Endothelial cell of umbilical vein (primary cell): Measurements from ENCODE around the gene GMPR2. TPM values are rescaled to one million over a fixed set of nuclear protein-coding genes. Genes with fewer than 3 reads are reported as not detected.
"Not testable (repeated sequence)": the region's sequence is repeated elsewhere in the genome, so short reads cannot be mapped to it uniquely, and the experiment has no call there.

Experiments
- BruUV-seq: library from RNA; stranded (reverse); fragments of 400-500 nt; replicated peaks from 2 replicates; lab custom pipeline; 2021; lab: Mats Ljungman, UMichigan
- CTCF ChIA-PET: fragments of 300-600, 350-600 bp; sonication (Branson Sonifier 250); formaldehyde crosslinking; loops from one replicate; lab custom pipeline; 2021; ENCODE audit warnings: antibody characterized with exemption, inconsistent platforms; lab: Charles Lee
- POLR2A ChIA-PET: fragments of 300-600, 350-600 bp; sonication (Branson Sonifier 250); formaldehyde crosslinking; loops from one replicate; lab custom pipeline; 2021; ENCODE audit warnings: antibody characterized with exemption, inconsistent platforms; lab: Charles Lee
- DNase-seq: peaks from one replicate; pipeline ENCODE4 v3.0.0-alpha.2; 2011; ENCODE audit warnings: low read depth, low spot score
- FAIRE-seq: peaks from 2 replicates; lab custom pipeline; 2011; peaks lifted over from hg19 to GRCh38; lab: Jason Lieb, UNC
- H2AFZ ChIP-seq: 2 replicates; pipeline ENCODE4 v1.6.0; 2012; ENCODE audit warnings: low read depth, low read length, control low read depth, inconsistent platforms
- H3K27ac ChIP-seq: 2 replicates; pipeline ENCODE4 v1.5.1; 2011; ENCODE audit warnings: low read depth, mild to moderate bottlenecking, control low read depth, low read length, moderate library complexity; ENCODE audit not compliant: insufficient read depth
- H3K27me3 ChIP-seq, 2 experiments: 2 replicates each; pipeline versions ENCODE4 v1.6.0 to v1.6.1; 2011; ENCODE audit warnings: low read length in 2 of 2, mixed read lengths in 1 of 2; ENCODE audit not compliant: control insufficient read depth in 2 of 2, insufficient read depth in 2 of 2
- H3K36me3 ChIP-seq, 2 experiments: 2 replicates in 1 of 2; 3 replicates in 1 of 2; pipeline ENCODE4 v1.5.1; 2011; ENCODE audit warnings: low read length in 2 of 2, mild to moderate bottlenecking in 1 of 2, moderate library complexity in 1 of 2; ENCODE audit not compliant: control insufficient read depth in 2 of 2, insufficient read depth in 2 of 2; ENCODE audit errors: extremely low read depth in 1 of 2
- H3K4me1 ChIP-seq: 3 replicates; pipeline ENCODE4 v1.5.1; 2011; ENCODE audit warnings: mild to moderate bottlenecking, low read length; ENCODE audit not compliant: control insufficient read depth, insufficient read depth; ENCODE audit errors: extremely low read depth
- H3K4me2 ChIP-seq: 2 replicates; pipeline ENCODE4 v1.6.1; 2011; ENCODE audit warnings: low read length, control low read depth, mixed read lengths; ENCODE audit not compliant: insufficient read depth
- H3K4me3 ChIP-seq, 3 experiments: fragments of 200-600 bp in 1 of 3; sonication (generic), shearing (Covaris generic) in 1 of 3; replicated peaks in 1 of 3; 2 replicates each; pipeline ENCODE4 v1.5.1; 2011 to 2016; ENCODE audit warnings: control low read depth in 3 of 3, low read length in 3 of 3, mild to moderate bottlenecking in 2 of 3, inconsistent platforms in 1 of 3, low read depth in 1 of 3, moderate library complexity in 1 of 3; ENCODE audit not compliant: insufficient read depth in 1 of 3
- H3K79me2 ChIP-seq: 2 replicates; pipeline ENCODE4 v1.6.0; 2012; ENCODE audit warnings: low read length, inconsistent platforms; ENCODE audit not compliant: control insufficient read depth, insufficient read depth
- H3K9ac ChIP-seq: replicated peaks from 2 replicates; pipeline ENCODE3; 2011; ENCODE audit warnings: low read length, control low read depth; ENCODE audit not compliant: insufficient read depth; ENCODE audit errors: extremely low read depth
- H3K9me1 ChIP-seq: replicated peaks from 3 replicates; pipeline ENCODE4 v1.6.0; 2011; ENCODE audit warnings: mild to moderate bottlenecking, low read length; ENCODE audit not compliant: control insufficient read depth, insufficient read depth; ENCODE audit errors: extremely low read depth
- H3K9me3 ChIP-seq: replicated peaks from 2 replicates; pipeline ENCODE4 v1.5.1; 2012; ENCODE audit warnings: low read length, inconsistent platforms; ENCODE audit not compliant: control insufficient read depth, insufficient read depth
- H4K20me1 ChIP-seq: replicated peaks from 2 replicates; pipeline ENCODE3; 2011; ENCODE audit warnings: mild to moderate bottlenecking, low read length; ENCODE audit not compliant: control insufficient read depth, insufficient read depth; ENCODE audit errors: extremely low read depth
- CTCF ChIP-seq, 2 donors: IDR thresholded peaks; 1 replicate in 1 of 2; 2 replicates in 1 of 2; pipeline ENCODE4 v1.5.1; 2011; ENCODE audit warnings: low read length in 2 of 2, mild to moderate bottlenecking in 2 of 2, moderate library complexity in 2 of 2, control low read depth in 1 of 2, inconsistent platforms in 1 of 2, low read depth in 1 of 2; ENCODE audit not compliant: insufficient read depth in 1 of 2; ENCODE audit errors: extremely low read depth in 1 of 2
- EZH2 ChIP-seq: IDR thresholded peaks from 2 replicates; pipeline ENCODE4 v1.6.1; 2012; ENCODE audit warnings: borderline replicate concordance, low read depth, mild to moderate bottlenecking, moderate library complexity, low read length, inconsistent platforms; ENCODE audit not compliant: severe bottlenecking
- MAX ChIP-seq: IDR thresholded peaks from 2 replicates; pipeline ENCODE4 v1.6.1; 2011; ENCODE audit not compliant: insufficient read depth, insufficient read length
- dilution Hi-C: fragments of 300-500 bp; cut with MboI; formaldehyde crosslinking; loops from one replicate; pipeline ENCODE4 v1.15.0; 2019; ENCODE audit warnings: low sequenced_read_pairs; ENCODE audit not compliant: extremely low pct_ligation_motif_present
- intact Hi-C: fragments of 100-400 bp; cut with micrococcal nuclease; formaldehyde crosslinking; loops from one replicate; pipeline ENCODE4 v1.10.0; 2022
- polyA plus RNA-seq, 4 experiments: library from polyadenylated mRNA; depleted of rRNA in 3 of 4; stranded (reverse) in 3 of 4; unstranded in 1 of 4; fragments of >200 nt; gene quantifications; 2 replicates each; pipeline versions ENCODE4 v1.2.1 to v1.2.3, GENCODE V29; 2011 to 2012; ENCODE audit warnings: missing spikeins in 1 of 4
- total RNA-seq: library from RNA; stranded (reverse); gene quantifications from 2 replicates; pipeline ENCODE4 v1.2.3, GENCODE V29; 2021

Gene GMPR2
- total and polyA plus RNA-seq, 2 donors (not counting 3 experiments of a cell fraction or from before 2014, with no cell fraction given), result 58.1 to 61.8 TPM

- H3K4me3 ChIP-seq, result peak overlapping the region in 2 of 3 experiments; percentile 22 to 67
- DNase-seq, result no peak
- H3K27me3 ChIP-seq, result no peaks in the 10 kb centered on the region
- H3K9me3 ChIP-seq, result no peaks in the 10 kb centered on the region
- H3K79me2 ChIP-seq, result peaks cover 22% of the 10 kb centered on the region
- peak overlapping the region; percentile 96 for H3K9ac ChIP-seq
- peaks cover 5 to 16% of the 10 kb centered on the region in 2 experiments for H3K36me3 ChIP-seq
- H3K4me2 ChIP-seq, result peak overlapping the region; percentile 84
- H2AFZ ChIP-seq, result peak overlapping the region; percentile 67
- dilution Hi-C loops, result no loop called here
- no peaks in the 10 kb centered on the region for H4K20me1 ChIP-seq
- FAIRE-seq, result peak; percentile 63
- H3K4me1 ChIP-seq, result peaks cover 30% of the 10 kb centered on the region
- BruUV-seq, result no TSS peak
- intact Hi-C loops, result loop anchor here (1.0 to 2.0 kb wide), 4 partner anchors 28 to 123 kb away; partner anchors contain the start of gene RABGGTA
- TF ChIP-seq EZH2 (no peak), CTCF (IDR thresholded peaks at IDR 0.05; ENCODE audit: extremely low read depth in 1 of 2, insufficient read depth in 1 of 2, low read depth in 1 of 2, low read length in 2 of 2) (no peak), MAX (no peak)
- no peaks in the 10 kb centered on the region for H3K9me1 ChIP-seq
- H3K27ac ChIP-seq, result peak overlapping the region; percentile 98
- ChIA-PET CTCF (interaction anchor here (0.6 to 13.0 kb wide), 22 partner anchors 9 to 193 kb away, joined by 3 to 199 read pairs (median 12); partner anchors contain the start of genes CHMP4A, CIDEB, DHRS1 and GMPR2), POLR2A (interaction anchor here (0.7 to 2.3 kb wide), 7 partner anchors 19 to 56 kb away, joined by 3 to 19 read pairs (median 8); partner anchors contain the start of genes CHMP4A, DHRS1, MDP1 and NOP9)
Observed at GRCh38 chr14:24243336-24243836, 10.7 kb downstream of the GMPR2 start.

- dilution Hi-C loops, BruUV-seq, FAIRE-seq: not testable (repeated sequence)
Observed at GRCh38 chr14:24245350-24245749, 12.6 kb downstream of the GMPR2 start.

More at GRCh38 chr14:24245350-24245749, 12.6 kb downstream of the GMPR2 start:
- POLR2A ChIA-PET, H4K20me1 ChIP-seq, DNase-seq, H3K36me3 ChIP-seq, H3K4me3 ChIP-seq, H3K9ac ChIP-seq, H3K4me2 ChIP-seq, intact Hi-C loops, H3K9me1 ChIP-seq, H2AFZ ChIP-seq, H3K27me3 ChIP-seq, H3K27ac ChIP-seq, H3K9me3 ChIP-seq: not testable (repeated sequence)
- CTCF ChIA-PET, result interaction anchor here (0.9 to 13.0 kb wide), 5 partner anchors 11 to 84 kb away, joined by 3 to 199 read pairs (median 5); partner anchors contain the start of genes CIDEB, DHRS1, IRF9 and LTB4R
- Histone ChIP-seq H3K4me1 (peaks cover 23% of the 10 kb centered on the region), H3K79me2 (peaks cover 14% of the 10 kb centered on the region)
